ENCODE results near the gene CD177. TPM values are rescaled to one million over a fixed set of nuclear protein-coding genes. Genes with fewer than 3 reads are reported as not detected.
"Not testable (repeated sequence)": the region's sequence is repeated elsewhere in the genome, so short reads cannot be mapped to it uniquely, and the experiment has no call there.

Gene CD177
- total RNA-seq, 1 donor from 2014 or later: not detected

DNA sequence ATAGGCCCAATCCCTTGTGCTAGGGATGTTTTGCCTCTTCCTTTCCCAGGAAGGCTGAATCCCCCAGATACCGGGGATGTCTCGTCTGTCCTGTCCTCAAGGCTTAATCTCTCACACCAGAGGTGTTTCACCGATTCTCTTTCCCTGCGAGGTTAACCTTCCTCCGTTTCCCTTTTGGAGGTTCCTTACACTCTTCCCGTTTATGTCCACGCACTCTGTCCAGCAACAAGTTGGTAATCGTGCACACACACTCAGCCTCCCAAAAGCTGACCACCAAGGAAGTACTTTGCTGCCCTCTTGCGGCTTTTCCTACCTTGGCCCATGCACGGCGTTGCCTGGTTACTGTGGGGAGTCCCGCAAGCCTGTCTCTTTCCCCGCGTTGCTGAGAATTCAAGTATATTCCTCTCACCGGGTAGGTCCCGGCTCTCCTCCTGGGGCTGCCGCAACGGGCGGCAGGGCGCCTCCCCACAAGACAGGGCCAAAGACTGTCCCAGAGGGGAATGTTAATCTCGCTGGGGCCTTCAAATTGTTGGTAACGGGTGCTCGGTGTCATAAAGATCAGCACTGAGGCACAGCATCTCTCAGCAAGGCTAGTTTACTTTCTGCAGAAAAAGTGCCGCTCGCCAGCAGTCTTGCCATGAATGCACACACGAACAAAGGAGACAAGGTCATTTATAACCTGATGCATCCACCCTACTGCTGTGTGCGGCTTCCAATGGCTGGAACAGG lies 36.7 kb upstream of the CD177 start:
- no peaks in the 10 kb centered on the region for H3K4me1 ChIP-seq
- no peaks in the 10 kb centered on the region for H3K27me3 ChIP-seq
- intact Hi-C loops (cut with DNase I): no loop called here
- TF ChIP-seq CTCF (IDR thresholded peaks at IDR 0.05): no peak
- DNase-seq (ENCODE audit: low spot score in 2 of 2): no peak
- H3K4me3 ChIP-seq: no peak overlapping the region
- no peaks in the 10 kb centered on the region for H3K9me3 ChIP-seq
- no peak overlapping the region for H3K27ac ChIP-seq
- no peaks in the 10 kb centered on the region for H3K36me3 ChIP-seq

DNA sequence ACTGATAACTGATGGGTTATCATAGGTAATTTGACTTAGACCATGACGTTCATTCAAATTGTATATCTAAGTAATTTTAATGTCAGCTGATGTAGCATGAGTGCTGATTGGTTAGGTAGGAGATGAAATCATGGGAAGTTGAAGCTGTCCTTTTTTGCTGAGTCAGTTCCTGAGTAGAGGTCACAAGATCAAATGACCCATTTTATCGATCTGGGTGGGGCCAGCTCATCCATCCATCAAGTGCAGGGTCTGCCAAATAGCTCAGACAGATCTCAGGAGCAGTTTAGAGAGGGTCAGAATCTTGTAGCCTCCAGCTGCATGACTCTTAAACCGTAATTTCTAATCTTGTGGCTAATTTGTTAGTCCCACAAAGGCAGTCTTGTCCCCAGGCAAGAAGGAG lies 35.3 kb upstream of the CD177 start:
- no peak for DNase-seq (ENCODE audit: low spot score in 2 of 2)
- TF ChIP-seq CTCF (IDR thresholded peaks at IDR 0.05): no peak
- no peaks in the 10 kb centered on the region for H3K9me3 ChIP-seq
- H3K27me3 ChIP-seq: no peaks in the 10 kb centered on the region
- H3K27ac ChIP-seq: no peak overlapping the region
- no peak overlapping the region for H3K4me3 ChIP-seq
- H3K36me3 ChIP-seq: no peaks in the 10 kb centered on the region
- no peaks in the 10 kb centered on the region for H3K4me1 ChIP-seq
- intact Hi-C loops (cut with DNase I): no loop called here

- Histone ChIP-seq H3K4me1 (no peaks in the 10 kb centered on the region), H3K9me3 (no peaks in the 10 kb centered on the region), H3K27ac (no peak overlapping the region), H3K4me3 (no peak overlapping the region), H3K27me3 (no peaks in the 10 kb centered on the region), H3K36me3 (no peaks in the 10 kb centered on the region)
- no peak for DNase-seq (ENCODE audit: low spot score in 2 of 2)
- intact Hi-C loops (cut with DNase I): no loop called here
- TF ChIP-seq CTCF (IDR thresholded peaks at IDR 0.05): no peak
These were observed 34.6 kb upstream of the CD177 start for GRCh38 chr19:43318796-43319314.

DNA sequence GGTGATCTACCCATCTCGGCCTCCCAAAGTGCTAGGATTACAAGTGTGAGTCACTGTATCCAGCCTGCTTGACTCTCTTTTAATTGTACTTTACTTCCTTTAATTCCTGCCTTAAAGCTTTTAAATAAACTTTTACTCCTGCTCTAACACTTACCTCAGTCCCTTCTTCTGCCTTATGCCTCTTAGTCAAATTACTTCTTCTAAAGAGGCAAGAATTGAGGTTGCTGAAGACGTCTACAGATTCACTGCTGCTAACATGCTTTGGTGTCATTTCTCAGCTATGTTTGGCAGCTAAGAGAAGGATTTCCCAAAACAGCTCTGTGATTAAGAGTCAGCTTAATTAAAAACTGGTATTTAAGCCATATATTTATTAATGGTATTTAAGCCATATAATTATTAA lies 32.9 kb upstream of the CD177 start:
- no peak for TF ChIP-seq CTCF (IDR thresholded peaks at IDR 0.05)

GRCh38 chr19:43326761-43327160 lies 26.7 kb upstream of the CD177 start:
- DNase-seq (ENCODE audit: low spot score in 2 of 2); H3K36me3 ChIP-seq: not testable (repeated sequence)

More for the DNA sequence above, 32.9 kb upstream of the CD177 start:
- H3K27ac ChIP-seq: no peak overlapping the region
- no peaks in the 10 kb centered on the region for H3K9me3 ChIP-seq
- no peak overlapping the region for H3K4me3 ChIP-seq
- intact Hi-C loops (cut with DNase I): no loop called here
- H3K36me3 ChIP-seq: no peaks in the 10 kb centered on the region
- H3K27me3 ChIP-seq: no peaks in the 10 kb centered on the region
- DNase-seq (ENCODE audit: low spot score in 2 of 2): no peak
- H3K4me1 ChIP-seq: no peaks in the 10 kb centered on the region

DNA sequence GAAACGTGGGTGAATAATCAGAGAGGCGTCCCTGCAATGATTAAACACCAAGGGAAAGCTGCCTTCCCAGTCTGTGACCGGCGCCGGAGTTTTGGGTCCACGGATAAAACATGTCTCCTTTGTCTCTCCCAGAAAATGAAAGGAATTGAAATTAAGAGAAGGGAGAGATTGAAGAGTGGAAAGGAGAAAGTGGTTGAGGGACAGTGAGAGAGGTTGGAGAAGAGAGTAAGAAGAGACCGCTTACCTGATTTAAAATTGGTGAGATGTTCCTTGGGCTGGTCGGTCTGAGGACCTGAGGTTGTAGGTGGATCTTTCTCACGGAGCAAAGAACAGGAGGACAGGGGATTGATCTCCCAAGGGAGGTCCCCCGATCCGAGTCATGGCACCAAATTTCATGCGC lies 24.9 kb upstream of the CD177 start:
- H3K9me3 ChIP-seq; intact Hi-C loops (cut with DNase I); H3K36me3 ChIP-seq; H3K27ac ChIP-seq; DNase-seq (ENCODE audit: low spot score in 2 of 2); H3K27me3 ChIP-seq; H3K4me1 ChIP-seq; H3K4me3 ChIP-seq: not testable (repeated sequence)

More at GRCh38 chr19:43326761-43327160, 26.7 kb upstream of the CD177 start:
- H3K4me3 ChIP-seq; H3K4me1 ChIP-seq; H3K27me3 ChIP-seq; intact Hi-C loops (cut with DNase I); H3K9me3 ChIP-seq; H3K27ac ChIP-seq: not testable (repeated sequence)

DNA sequence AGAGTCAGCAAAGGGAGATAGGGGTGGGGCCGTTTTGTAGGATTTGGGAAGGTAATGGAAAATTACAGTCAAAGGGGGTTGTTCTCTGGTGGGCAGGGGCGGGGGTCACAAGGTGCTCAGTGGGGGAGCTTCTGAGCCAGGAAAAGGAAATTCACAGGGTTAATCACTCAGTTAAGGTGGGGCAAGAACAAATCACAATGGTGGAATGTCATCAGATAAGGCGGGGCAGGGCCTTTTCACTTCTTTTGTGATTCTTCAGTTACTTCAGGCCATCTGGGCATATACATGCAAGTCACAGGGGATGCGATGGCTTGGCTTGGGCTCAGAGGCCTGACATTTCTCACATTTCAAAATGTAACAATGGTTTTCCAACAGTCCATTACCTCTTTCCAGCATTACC lies 24.4 kb upstream of the CD177 start:
- H3K27me3 ChIP-seq; H3K4me1 ChIP-seq; H3K27ac ChIP-seq; H3K4me3 ChIP-seq; H3K9me3 ChIP-seq; DNase-seq (ENCODE audit: low spot score in 2 of 2); H3K36me3 ChIP-seq; intact Hi-C loops (cut with DNase I): not testable (repeated sequence)
